Natural killer cell (primary cell): Measurements from ENCODE around the gene KLHL21. TPM values are rescaled to one million over a fixed set of nuclear protein-coding genes. Genes with fewer than 3 reads are reported as not detected.

Experiments used
- ATAC-seq, 3 donors: fragments of 150-1000 bp in 2 of 3; fragments of 200-7000 bp in 1 of 3; cut with Tn5 transposase; 1 replicate in 1 of 3; 2 replicates in 2 of 3; pipeline ENCODE4 v1.10.0; 2021; ENCODE audit warnings: mild to moderate bottlenecking in 2 of 3, moderate library complexity in 2 of 3
- DNase-seq, 2 donors: peaks; one replicate each; pipeline versions ENCODE4 v3.0.0 to v3.0.0-alpha.2; 2013 to 2021; ENCODE audit warnings: mixed read lengths in 1 of 2
- H3K27ac ChIP-seq: one replicate; pipeline ENCODE4 v1.5.1; 2013; ENCODE audit warnings: mild to moderate bottlenecking, low read length
- H3K27me3 ChIP-seq: one replicate; pipeline ENCODE4 v1.6.1; 2013; ENCODE audit warnings: low read length; ENCODE audit not compliant: control insufficient read depth, insufficient read depth
- H3K36me3 ChIP-seq: one replicate; pipeline ENCODE4 v1.6.1; 2013; ENCODE audit warnings: low read length; ENCODE audit not compliant: control insufficient read depth, insufficient read depth
- H3K4me1 ChIP-seq: one replicate; pipeline ENCODE4 v1.6.1; 2013; ENCODE audit warnings: low read length; ENCODE audit not compliant: control insufficient read depth, insufficient read depth
- H3K4me3 ChIP-seq: one replicate; pipeline ENCODE4 v1.5.1; 2013; ENCODE audit warnings: low read length
- H3K9me3 ChIP-seq: one replicate; pipeline ENCODE4 v1.6.1; 2013; ENCODE audit warnings: low read length; ENCODE audit not compliant: control insufficient read depth, insufficient read depth
- H3K27ac Mint-ChIP-seq, 2 donors: one replicate each; pipeline ENCODE4 v1.8.0; 2022; ENCODE audit warnings: mild to moderate bottlenecking in 2 of 2, mixed read lengths in 2 of 2, moderate library complexity in 1 of 2
- H3K27me3 Mint-ChIP-seq, 2 donors: one replicate each; pipeline ENCODE4 v1.8.0; 2022; ENCODE audit warnings: low read depth in 2 of 2, mixed read lengths in 2 of 2
- H3K36me3 Mint-ChIP-seq: one replicate; pipeline ENCODE4 v1.8.0; 2022; ENCODE audit warnings: mixed read lengths
- H3K4me1 Mint-ChIP-seq, 2 donors: one replicate each; pipeline ENCODE4 v1.8.0; 2022; ENCODE audit warnings: mixed read lengths in 2 of 2
- H3K4me3 Mint-ChIP-seq: one replicate; pipeline ENCODE4 v1.8.0; 2022; ENCODE audit warnings: mild to moderate bottlenecking, moderate library complexity, mixed read lengths
- H3K9me3 Mint-ChIP-seq, 2 donors: one replicate each; pipeline ENCODE4 v1.8.0; 2022; ENCODE audit warnings: mixed read lengths in 2 of 2
- CTCF ChIP-seq: fragments of 200-600 bp; IDR thresholded peaks from one replicate; pipeline ENCODE4 v1.8.0; 2022; ENCODE audit warnings: antibody characterized with exemption
- WGBS: methylation state at CpG from one replicate; pipeline ENCODE4 v1.1.7; 2013; ENCODE audit warnings: missing lambda C conversion rate; ENCODE audit not compliant: insufficient coverage; 5-methylcytosine and 5-hydroxymethylcytosine counted together
- intact Hi-C: fragments of 100-400 bp; cut with micrococcal nuclease; formaldehyde crosslinking; loops from one replicate; pipeline ENCODE4 v1.14.2; 2022
- total RNA-seq, 4 donors: library from RNA; stranded (reverse); fragments of 120-200 nt in 1 of 4; gene quantifications; one replicate each; pipeline versions ENCODE4 v1.2.3 to v1.2.4, GENCODE V29; 2013 to 2022

Gene KLHL21
- total RNA-seq, 3 donors from 2014 or later (not counting 1 experiment from before 2014, with no cell fraction given), result 23.5 to 37.8 (median 28.9) TPM

GRCh38 chr1:6630027-6630426 lies 27.4 kb upstream of the KLHL21 start:
- Histone ChIP-seq H3K27me3 (no peaks in the 10 kb centered on the region), H3K4me3 (no peak overlapping the region), H3K36me3 (peaks cover 47% of the 10 kb centered on the region), H3K9me3 (no peaks in the 10 kb centered on the region), H3K4me1 (peaks cover 17% of the 10 kb centered on the region), H3K27ac (no peak overlapping the region)
- Mint-ChIP-seq H3K27me3 (no peaks in the 10 kb centered on the region), H3K36me3 (no peaks in the 10 kb centered on the region), H3K9me3 (no peaks in the 10 kb centered on the region), H3K27ac (no peak overlapping the region), H3K4me3 (no peak overlapping the region), H3K4me1 (peaks cover 31 to 33% of the 10 kb centered on the region in 2 donors)
- ATAC-seq (no peak), DNase-seq (no peak)
- WGBS, result 94% methylated on average over 8 of the region's 8 CpGs
- intact Hi-C loops, result no loop called here
- TF ChIP-seq CTCF, result no peak

DNA sequence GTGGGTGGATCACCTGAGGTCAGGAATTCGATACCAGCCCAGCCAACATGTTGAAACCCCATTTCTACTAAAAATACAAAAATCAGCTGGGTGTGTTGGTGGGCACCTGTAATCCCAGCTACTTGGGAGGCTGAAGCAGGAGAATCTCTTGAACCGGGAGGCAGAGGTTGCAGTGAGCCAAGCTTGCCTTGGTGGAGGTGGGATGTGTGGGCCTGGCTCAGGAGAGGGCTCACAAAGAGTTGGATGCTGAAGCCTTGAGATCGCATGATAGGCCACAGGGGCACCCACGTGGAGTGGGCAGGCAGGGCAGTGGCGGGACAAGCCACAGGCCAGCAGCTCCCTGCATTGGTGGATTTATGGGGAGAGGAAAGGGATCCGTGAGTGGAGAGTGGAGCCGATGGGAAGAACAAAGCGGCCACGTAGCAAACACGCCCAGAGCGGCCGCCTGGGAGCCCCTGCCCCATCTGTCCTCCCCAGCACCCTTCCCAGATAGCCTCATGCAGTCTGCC lies 26.4 kb upstream of the KLHL21 start:
- Histone ChIP-seq H3K27me3 (no peaks in the 10 kb centered on the region), H3K9me3 (no peaks in the 10 kb centered on the region), H3K4me3 (no peak overlapping the region), H3K36me3 (peaks cover 38% of the 10 kb centered on the region), H3K27ac (no peak overlapping the region), H3K4me1 (peaks cover 23% of the 10 kb centered on the region)
- Mint-ChIP-seq H3K4me3 (no peak overlapping the region), H3K4me1 (peaks cover 31 to 33% of the 10 kb centered on the region in 2 donors), H3K27ac (peak overlapping the region in 1 of 2 donors; percentile 57), H3K36me3 (no peaks in the 10 kb centered on the region), H3K27me3 (no peaks in the 10 kb centered on the region), H3K9me3 (no peaks in the 10 kb centered on the region)
- intact Hi-C loops, result no loop called here
- WGBS, result 91% methylated on average over 12 of the region's 12 CpGs
- DNase-seq (no peak), ATAC-seq (no peak)
- no peak for TF ChIP-seq CTCF

DNA sequence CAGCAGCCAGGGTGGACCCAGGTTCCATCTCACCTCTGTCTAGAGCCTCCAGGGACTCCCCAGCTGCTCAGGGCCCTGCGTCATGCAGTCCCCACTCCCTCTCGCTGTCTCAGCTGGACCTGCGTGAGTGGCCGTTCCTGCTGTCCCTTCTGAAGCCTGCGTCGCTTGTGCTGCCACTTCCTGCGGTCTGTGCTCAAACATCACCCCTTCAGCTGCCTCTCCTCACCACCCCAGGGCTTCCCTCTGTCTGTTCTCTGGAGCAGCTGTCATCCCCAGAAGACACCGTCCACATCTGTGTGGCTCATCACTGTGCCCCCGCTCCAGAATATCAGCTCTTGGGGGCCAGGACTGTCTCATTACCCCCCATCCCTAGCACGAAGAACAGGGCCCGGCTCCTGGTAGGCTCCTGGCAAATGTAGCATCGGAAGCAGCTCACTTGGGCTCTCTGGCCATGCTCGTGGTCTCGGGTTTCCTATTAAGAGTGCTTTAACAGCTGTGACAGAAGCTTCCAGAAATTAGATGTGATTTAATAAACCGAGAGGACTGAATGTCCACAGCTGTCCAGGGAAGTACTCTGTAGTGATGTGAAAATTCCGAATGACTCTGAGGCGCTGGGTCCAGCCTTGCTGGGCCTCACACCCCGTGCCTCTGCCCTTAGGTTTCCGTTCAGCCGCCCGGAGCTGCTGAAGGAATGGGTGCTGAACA lies 25.3 kb upstream of the KLHL21 start:
- intact Hi-C loops, result no loop called here
- Histone ChIP-seq H3K36me3 (peaks cover 33% of the 10 kb centered on the region), H3K4me1 (peaks cover 23% of the 10 kb centered on the region), H3K27me3 (no peaks in the 10 kb centered on the region), H3K9me3 (no peaks in the 10 kb centered on the region), H3K27ac (no peak overlapping the region), H3K4me3 (no peak overlapping the region)
- DNase-seq, result no peak
- Mint-ChIP-seq H3K4me3 (peak overlapping the region; percentile 51), H3K27ac (peak overlapping the region in 1 of 2 donors; percentile 11), H3K9me3 (no peaks in the 10 kb centered on the region), H3K4me1 (peaks cover 31 to 33% of the 10 kb centered on the region in 2 donors), H3K27me3 (no peaks in the 10 kb centered on the region), H3K36me3 (no peaks in the 10 kb centered on the region)
- WGBS, result 96% methylated on average over 21 of the region's 21 CpGs
- no peak for TF ChIP-seq CTCF
- ATAC-seq, result no peak
